Activated gamma-delta T cell (primary cell): ENCODE measurements around the gene RCSD1.

Experiments used
- DNase-seq: peaks from one replicate; lab custom pipeline; 2025; lab: John Stamatoyannopoulos, UW

RCSD1 gene

DNA sequence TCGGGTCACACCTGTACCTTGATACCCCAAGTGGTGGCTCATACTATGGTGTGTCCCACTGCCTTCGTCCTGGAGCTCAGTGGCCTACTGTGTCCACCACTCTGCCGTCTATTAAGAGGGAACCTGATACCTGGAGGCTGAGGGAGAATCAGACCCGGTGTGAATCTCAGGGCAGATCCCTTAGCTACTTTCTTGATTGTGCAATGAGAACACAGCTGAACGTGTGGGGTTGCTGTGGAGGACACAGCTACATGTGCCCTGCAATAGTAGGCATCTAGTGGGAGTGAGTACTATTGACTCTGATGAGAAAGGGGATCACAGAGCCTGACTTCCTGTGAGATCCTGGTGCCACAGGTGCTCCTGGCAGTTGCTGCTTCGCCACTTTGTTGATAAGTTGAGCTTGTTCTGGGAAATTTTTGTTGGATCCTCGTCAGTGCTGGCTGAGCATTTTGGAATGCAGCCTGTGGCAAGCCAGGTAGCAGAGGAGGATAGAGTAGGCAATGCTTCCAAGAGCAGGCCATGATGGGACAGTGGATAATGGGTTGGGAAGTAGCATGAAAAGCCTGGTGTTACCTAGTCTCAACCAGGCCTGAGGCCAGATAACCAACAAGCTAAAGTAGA is 63.5 kb downstream of the RCSD1 start:
- DNase-seq: no peak

DNA sequence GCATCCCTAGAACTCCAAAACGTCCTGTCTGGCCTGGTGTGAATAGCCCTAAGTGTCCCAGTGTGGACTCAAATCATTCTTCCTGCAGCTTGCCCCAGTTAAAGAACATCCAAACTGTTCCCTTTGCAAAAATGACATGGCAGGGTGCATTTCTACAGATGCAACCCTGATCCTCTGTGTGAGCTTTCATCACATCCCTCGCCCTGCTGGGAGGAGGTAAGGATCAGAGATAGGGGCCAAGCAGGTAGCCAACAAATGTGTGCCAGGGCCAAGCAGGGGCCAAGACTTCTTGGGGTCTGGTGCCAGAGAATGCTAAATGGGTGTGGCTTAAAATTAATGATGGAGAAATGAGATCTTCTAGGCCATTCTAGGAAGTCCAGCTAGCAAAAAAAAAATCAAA is 64.7 kb downstream of the RCSD1 start:
- DNase-seq: no peak

- no peak for DNase-seq
Measured at GRCh38 chr1:167695147-167695546, 65.1 kb downstream of the RCSD1 start.

GRCh38 chr1:167695756-167696561 is 65.9 kb downstream of the RCSD1 start:
- DNase-seq: no peak

DNA sequence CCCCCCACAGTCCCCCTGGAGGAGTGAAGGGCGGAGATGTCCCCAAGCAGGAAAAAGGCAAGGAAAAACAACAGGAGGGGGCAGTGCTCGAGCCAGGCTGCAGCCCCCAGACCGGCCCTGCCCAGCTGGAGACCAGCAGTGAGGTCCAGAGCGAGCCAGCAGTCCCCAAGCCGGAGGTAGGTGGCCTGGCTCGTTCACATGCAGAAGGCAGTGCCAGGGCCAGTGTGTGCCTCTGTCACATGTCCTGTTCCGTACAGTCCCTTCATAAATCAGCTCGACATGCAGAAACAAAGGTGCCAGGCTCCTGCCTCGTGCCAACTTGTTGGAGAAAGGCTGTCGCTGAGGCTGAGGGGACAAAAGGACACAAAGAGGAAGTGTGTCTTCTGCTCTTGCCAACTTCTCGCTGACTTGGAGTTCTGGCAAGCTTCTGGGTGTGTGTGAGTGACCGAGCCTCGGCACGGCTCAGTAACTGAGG is 67.7 kb downstream of the RCSD1 start:
- DNase-seq: no peak

- no peak for DNase-seq
Measured at GRCh38 chr1:167698313-167698712, 68.3 kb downstream of the RCSD1 start.

GRCh38 chr1:167701510-167701909 is 71.5 kb downstream of the RCSD1 start:
- DNase-seq: no peak

DNA sequence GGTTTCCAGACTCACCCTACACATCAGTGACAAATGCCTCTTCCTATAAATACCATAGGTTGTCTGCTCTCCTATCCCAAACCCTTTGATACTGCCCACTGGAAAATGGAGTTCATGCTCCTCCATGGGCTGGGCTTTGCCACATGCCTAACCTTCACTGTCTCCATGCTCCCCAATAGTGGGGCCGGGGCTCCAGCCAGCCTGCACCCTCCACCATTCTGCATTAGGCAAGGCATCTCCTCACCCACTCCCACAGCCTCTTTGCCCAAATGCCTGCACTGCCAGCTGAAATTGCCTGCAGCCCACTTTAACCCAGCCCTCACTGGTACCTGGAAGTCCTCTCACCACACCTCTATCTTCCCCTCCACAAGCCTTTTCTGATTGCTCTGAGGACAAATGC is 73.5 kb downstream of the RCSD1 start:
- DNase-seq: no peak

DNA sequence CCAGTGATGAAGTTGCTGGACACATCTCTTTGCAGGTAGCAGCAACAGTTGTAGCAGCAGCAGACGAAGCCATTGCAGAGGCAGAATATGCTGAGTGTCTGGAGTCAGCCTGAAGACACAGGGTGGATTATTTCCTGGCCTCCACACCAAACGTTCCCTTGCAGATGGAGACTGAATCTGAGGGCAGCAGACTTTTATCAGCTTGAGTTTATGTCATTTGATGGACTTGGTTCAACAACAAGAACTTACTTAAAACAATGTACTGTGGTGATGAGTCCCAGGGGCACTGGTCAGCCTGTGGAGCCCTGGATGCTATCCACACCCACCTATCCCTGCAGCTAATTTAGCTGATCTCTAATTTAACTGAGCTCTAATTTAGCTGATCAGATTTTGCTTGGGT is 74.7 kb downstream of the RCSD1 start:
- no peak for DNase-seq

DNA sequence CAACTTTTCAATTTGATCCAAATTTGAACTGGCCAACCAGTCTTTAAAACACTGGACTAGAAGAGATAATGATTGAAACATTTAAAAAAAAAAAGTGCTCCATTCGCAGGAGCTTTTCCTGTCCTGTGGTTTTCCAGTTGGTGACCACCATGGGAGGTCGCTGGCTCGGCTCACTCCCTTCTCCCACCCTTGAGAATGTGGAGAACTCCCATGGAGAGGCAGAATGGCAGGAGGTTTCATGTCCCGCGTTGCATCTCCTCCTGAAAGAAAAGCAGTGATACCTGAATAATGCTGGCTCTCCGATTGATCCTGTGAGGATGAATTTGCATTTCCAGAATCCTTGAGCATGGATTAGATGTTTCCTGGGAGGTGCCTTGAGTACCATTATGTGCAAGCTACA is 75.2 kb downstream of the RCSD1 start:
- no peak for DNase-seq

- DNase-seq: no peak
Measured at GRCh38 chr1:167706363-167706762, 76.3 kb downstream of the RCSD1 start.

GRCh38 chr1:167706931-167707877 is 77.2 kb downstream of the RCSD1 start:
- no peak for DNase-seq

DNA sequence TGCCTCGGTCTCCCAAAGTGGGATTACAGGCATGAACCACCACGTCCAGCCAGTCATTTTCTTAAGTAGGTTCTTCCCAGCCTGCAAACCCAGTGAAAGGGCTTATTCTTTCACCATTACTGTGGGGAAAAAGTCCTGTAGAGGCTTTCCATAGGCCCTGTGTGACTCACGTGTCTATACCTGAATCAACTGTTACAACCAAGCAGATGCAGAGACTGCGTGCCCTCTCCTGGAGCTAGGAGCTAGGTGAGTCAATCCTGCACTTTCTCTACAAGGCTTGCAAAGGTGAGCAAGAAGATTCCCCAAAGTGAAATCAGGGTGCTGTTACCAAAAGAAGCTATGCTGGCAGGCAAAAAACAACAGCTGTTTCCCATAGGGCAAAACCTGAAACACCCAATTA is 77.9 kb downstream of the RCSD1 start:
- DNase-seq: no peak

DNA sequence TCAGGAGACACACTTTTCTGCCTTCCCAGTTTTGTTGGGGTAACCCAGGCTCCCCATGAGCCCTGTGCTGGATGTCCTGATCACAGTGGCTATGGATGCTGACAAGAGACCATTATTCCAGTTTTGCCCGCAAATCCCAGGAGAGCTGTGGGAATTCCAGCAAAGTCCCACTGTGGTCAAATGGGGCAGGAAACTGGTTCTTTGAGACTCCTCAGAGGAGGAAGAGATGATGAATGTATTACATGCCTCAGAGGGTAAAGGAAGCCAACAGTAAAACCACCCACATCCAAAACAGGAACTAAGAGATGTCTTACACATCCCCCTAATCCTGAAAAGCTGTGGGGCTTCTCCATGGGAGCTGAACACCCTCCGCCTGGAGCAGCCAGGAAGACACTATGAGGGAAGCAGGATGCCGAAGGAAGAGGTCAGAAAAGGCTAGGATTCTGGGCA is 78.9 kb downstream of the RCSD1 start:
- no peak for DNase-seq

GRCh38 chr1:167710836-167711235 is 80.8 kb downstream of the RCSD1 start:
- no peak for DNase-seq

DNA sequence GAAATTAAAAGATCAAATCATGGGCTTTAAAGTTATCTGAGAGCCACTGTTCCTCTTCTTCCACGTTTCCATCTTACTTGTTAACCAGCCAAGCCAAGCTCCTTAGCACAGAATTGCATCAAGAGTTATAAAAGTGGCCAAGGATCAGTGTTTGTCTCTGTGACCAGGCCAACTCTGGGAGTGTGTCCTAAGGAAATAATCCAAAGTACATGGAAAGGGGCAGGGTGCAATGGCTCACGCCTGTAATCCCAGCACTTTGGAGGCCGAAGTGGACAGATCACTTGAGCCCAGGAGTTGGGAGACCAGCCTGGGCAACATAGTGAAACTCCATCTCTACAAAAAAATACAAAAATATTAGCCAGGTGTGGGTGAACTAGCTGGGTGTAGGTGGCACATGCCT is 81.8 kb downstream of the RCSD1 start:
- DNase-seq: no peak

DNA sequence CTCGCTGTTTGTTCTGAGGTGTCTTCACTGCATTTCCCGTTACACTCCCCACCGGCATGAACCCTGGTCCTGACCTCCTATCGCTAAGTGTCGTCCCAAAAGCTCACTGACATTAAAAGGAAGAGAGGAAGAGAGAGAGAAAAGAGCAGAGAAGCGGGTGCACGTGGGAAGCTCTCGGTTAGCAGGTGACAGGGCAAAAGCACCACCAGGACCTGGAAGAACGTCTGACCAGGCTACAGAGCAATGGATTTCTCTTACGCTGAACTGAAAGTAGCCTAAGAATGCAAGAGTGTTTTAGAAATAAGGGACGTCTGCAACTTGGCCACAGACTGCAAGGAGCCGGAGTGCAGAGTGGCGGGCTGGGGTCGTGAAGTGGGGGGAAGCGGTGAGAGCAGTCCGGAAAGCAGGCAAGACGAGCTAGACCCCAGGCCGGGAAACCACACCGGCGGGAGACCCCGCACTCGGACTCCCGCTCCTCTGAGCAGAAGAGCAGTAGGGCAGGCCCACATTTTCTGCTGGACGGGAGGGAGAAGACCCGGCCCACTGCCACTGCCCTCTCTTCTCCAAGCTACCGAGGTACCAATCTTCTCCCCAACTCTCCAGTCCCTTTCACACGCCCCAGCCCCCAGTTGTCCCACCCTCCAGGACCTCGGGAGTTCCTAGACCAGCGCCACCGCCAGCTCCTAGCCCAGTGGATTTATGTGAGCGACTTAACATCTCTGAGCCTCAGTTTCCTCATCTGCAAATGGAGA is 83.5 kb downstream of the RCSD1 start:
- no peak for DNase-seq

DNA sequence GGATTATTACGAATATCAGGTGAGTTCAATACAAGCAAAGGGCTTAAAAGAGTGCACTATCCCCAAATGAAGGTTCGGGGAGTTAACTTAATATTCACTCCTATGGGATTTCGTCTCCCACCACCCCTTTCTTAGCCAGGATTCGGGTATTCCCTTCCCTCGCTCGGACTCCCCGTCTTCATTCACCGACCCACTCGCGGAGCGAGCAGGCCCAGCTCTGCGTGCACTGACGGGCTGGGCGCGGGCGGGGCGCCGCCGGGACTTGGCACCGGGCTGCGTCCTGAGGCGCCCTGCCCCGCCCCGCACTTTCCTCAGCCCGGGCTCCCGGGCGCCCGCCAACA is 84.0 kb downstream of the RCSD1 start:
- DNase-seq: peak; percentile 67

DNA sequence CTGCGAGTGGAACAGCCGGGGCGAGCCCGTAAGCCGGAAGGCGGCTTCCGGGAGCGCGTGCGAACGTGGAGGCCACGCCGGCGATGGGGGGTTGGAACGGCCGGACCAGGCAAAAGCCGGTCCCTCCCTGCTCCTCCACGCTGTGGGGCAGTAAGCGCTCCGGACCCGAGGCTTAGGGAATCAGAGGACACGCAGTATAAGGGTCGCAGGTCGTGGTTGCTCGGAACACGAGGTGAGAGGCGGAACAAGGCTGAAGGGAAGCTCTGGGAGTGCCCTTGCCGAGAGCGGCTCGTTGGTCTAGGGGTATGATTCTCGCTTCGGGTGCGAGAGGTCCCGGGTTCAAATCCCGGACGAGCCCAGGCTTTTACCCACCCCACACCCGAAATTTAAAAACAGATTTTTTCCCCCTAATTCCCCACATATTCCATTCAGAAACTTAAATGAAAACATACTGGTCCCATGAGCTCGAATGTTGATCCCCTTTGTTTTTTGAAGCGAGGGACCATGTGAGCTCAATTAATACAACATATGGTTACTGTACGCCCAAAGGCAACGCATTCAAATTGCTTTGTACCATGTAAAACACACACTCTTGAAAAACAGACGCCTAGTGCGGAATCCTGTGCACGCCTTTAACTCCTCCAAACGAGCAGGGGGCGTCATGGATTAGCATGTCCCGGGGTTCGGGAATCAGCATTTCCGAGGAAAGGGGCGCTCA is 84.6 kb downstream of the RCSD1 start:
- DNase-seq: no peak

DNA sequence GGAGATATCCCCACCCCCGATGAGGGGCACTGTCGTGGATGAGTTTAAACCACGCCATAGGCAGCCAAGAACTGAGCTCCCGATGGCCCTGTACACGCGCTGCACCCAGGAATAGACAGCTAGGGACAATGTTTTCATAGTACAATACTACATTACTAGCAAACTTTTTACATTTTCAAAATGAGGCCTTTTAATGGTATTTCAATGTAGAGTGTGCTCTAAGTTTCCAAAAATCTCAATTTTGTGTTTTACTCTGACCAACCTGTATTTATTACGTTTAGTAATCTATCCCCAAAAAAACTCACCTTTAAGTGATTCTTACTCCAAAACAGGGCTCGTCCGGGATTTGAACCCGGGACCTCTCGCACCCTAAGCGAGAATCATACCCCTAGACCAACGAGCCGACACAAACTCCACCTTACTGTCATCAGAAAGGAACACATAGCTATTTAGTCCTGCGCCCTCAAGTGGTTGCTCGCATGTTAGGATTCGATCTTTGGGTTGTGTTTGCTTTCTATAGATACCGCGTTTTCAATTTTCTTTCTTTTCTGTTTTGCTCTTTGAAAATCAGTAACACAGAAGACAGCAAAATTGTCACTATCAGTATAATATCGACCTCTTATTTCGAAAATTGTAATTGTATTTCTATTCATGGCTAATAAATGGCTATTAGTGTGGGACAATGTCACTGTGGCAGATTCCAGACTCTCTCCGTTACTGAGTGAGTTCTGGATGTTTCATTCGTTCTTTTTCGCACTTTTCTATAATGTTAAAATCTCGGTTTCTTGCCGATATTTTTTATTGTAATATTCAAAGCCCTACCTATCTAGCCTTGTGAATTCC is 85.3 kb downstream of the RCSD1 start:
- DNase-seq: no peak
